Activated CD4-positive, alpha-beta T cell treated with anti-CD3 and anti-CD28 coated beads, Interleukin-2, amount 50 U/mL, for 48 hours (primary cell): ENCODE data around the gene NNAT.

Experiments
- DNase-seq, 2 experiments: peaks; one replicate each; pipeline ENCODE4 v3.0.0-alpha.2; 2020

The NNAT gene

DNA sequence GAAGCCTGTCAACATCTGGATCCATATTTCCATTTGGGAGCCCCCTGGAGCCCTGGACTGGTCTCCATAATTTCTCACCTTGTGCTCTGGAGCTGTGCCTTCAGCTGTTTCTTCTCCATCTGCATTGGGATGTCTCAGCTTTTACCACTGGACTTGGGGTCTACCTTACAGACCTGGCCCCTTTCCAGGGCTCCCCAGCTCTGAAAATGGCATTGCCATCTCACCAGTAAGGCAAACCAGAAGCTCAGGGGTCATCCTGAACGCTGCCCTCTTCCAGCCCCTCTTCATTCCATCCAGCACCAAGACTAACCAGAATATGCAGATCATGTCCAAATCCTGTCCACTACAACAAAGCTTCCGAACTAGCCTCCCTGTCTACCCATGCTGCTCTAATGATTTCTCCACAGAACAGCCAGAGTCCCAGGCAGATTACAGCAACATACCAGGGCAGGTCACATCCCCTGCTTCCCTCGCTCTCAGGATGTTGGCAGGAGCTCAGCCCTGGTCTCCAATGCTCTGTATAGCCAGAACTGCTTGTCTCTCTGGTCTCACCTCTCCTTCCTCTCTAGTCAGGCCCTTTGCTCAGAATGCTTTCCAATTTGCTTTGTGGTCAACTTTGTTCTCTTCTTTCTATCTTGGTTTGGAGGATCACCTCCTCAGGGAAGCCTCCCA lies 17.7 kb upstream of the NNAT start:
- DNase-seq: no peak

GRCh38 chr20:37504404-37505096 lies 16.5 kb upstream of the NNAT start:
- no peak for DNase-seq

GRCh38 chr20:37505263-37506151 lies 15.5 kb upstream of the NNAT start:
- DNase-seq: no peak

GRCh38 chr20:37506152-37506725 lies 14.8 kb upstream of the NNAT start:
- DNase-seq: no peak

DNA sequence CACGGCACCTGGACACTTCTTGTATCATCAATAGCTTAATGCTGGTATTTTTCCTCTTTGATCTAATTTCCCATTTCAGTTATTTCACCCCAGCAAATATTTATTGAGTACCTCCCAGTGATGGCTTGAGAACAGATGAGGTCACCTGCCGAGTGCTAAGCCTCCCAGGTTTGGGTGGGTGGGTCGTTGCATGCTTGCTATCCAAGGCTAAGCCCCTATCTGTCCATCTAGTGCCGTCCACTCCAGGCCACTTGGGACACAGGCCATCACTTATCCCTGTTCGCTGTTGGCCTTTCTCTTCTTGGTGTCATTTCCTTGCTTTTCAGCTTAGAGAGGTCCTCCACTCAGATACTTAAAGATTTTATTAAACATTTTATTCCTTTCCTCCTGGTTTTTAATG lies 10.8 kb upstream of the NNAT start:
- DNase-seq: no peak

DNA sequence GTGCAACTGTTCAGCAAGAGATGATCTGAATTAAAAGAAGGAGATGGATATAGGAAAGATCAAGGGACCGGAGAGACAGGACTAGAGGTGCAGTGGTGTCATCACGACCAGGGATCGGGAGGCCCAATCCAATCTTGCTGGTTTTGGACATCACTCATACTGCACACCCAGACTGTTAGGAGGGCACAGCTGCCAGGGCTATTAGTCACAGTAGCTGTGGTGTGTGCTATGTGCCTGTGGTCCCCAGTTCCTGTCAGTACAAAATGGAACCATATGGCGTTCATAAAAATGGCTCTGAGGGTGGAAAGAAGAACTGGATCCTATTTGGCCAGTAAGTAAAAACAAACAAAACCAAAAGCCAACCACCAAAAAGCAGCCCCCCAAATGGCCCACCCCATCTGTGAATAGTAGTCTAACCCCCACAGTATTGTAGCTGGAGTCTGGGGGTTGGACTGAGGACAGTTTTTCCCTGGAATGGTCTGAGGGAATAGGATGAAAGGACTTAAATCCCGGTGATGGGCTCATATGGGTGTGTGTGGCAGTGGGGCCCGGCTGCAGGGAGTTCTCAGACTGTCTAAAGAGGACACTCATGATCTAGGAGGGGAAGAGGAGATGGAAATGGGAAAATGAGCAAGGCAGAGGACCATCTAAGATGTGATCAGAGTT lies 9.3 kb upstream of the NNAT start:
- no peak for DNase-seq

GRCh38 chr20:37513779-37514359 lies 7.2 kb upstream of the NNAT start:
- no peak for DNase-seq

- DNase-seq: no peak
Observed at GRCh38 chr20:37515876-37516275, 5.2 kb upstream of the NNAT start.

DNA sequence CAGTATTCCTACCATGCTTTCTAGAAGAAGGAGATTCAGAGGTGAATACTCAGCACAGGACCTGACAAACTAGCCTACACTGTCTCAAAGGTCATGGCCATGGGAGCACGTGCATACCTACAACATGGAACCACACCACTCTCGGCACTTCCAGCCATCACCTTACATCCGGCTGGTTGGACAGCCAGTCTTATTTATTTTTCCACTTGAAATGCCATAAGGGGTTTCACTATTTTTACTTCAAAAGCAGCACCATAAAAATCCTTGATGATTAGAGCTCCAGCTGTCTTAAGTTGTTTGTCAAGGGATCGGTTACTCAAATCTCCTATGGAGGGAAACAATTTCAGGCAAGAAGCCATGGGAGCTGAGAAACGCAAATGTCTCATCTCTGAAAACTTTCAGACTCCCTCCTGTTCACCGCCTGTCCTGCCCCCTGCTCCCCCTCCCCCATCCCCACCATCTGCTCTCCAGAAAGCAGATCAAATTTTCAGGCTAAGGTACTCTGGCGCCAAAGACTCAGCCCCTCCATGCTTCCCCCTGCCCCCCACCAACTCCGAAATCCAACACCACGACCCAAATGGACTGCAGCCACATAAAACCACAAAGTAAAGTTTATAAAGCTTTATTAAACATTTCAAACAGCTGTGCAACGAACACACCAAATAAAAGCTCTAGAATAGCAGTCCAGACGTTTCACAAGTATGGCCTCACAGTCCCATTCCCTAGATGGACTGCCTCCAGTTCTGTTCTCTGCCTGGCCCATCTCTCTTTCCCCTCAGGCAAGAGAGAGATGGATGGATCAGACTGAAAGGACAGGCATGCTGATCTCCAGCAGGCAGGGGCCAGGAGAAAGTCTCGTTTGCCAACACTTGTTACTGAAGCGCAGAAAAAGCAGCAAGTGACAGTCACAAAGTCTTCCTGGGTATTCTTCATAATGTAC lies 4.0 kb upstream of the NNAT start:
- DNase-seq: no peak

DNA sequence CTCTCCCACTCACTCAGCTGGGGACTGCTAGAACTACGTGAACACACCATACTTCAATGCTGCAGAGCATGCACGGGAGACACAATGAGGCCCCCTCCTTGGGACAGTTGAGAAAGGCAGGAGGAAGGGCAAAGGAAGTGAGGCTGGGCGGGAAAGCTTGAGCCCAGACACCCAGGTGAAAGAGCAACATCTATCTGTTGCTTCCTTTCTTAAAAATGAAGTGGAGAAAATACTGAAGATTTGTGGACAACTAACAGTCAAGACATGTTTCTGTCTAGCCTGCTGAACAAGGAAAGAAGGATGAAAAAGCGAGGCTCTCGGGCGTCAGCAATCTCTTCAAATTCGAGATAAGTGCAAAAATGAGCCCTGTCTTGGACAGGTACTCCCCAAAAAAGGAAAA lies 3.0 kb upstream of the NNAT start:
- no peak for DNase-seq

DNA sequence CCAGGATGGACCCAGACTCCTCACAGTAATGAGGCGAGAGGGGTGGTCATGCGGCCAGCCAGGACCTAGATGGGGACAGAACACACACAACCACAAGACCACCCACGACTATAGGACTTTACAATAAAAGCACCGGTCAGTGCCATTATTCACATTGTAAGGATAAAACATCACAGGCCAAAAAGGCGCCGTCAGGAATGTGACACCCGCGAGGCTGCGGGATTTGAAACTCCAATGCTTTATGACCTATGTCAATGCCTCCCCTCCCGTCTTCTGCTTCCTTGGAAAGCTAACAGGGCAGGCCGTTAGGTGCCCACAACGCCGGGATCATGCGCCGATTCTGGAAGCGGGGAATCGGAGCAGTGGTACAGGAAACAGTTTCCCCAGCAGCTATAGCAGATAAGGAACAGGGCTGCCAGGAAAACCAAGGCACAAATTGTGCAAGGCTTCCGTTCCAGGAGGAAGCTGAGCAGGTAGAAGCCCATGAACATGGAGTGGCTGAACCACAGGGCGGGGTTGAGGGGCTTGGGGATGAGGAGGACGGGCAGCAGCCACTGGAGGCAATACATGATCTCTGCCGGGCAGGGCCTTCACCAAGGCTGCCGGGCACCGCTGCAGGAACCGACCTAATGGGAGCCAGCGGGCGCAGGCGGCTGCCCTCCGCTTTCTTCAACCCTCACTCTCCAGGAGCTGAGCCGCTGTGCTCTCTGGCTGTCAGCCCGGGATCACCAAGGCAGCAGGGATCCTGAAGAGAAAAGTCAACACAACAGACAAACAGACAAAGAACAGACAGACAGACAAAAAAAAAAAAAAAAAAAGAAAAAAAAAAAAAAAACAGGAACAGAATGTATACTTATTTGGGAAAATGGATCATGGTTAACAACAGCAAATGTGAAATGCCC lies 2.2 kb upstream of the NNAT start:
- no peak for DNase-seq

- no peak for DNase-seq
Observed at GRCh38 chr20:37519508-37520418, 1.3 kb upstream of the NNAT start.

DNA sequence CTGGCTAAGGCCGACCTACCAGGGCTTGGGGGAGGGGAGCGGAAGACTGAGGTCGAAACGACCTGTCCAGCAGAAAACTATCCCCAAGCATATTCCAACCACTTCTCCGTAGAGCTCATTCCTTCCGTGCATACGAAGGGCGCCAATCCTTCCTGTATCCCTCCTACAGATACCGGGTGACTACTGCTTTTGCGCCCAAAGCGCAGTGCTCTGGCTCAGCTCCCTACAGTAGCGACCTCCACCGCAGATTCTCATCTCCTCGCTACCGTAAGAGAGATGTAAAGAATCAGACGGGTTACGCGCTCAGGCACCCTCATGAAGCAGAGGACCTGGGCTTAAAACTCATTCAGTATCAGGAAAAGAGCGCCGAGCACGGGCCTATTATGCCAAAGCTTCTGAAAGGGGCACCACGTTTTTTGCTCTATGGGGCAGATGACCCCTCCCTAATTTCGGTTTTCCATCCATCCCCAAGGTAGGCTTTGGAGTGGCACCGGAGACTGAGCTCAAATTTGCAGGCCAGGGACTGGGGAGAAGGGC lies 563 bp upstream of the NNAT start:
- DNase-seq: no peak

DNA sequence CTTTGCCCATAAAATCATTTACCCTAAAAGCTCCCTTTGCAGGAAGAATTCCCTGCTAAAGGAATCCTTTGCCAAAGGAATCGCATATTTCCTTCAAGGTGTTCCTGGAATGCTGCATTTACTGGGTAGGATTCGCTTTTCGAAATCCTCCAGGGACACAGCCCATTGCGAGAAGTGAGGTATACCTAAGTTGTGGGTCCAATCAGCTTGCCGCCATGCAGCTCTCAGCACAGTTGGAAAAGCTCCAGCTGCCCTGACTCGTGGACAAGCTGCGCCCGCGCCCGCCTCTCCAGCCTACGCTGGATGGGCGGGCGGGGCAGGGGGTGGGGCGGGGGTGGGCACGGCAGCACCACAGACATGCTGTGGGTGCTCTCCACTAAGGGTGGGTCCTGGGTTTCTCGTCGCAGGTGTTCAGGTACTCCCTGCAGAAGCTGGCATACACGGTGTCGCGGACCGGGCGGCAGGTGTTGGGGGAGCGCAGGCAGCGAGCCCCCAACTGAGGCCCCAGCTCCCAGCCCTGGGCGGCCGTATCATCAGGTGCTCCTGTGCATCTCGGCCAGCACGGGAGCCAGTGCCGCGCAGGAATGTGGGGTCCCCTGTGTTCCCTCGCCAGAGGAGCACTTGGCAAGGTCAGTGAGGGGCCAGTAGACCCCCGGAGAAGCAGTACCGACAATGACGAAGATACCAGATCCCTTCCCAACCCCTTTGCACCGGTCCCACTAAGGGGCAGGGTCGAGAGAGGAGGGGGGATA lies 1.4 kb downstream of the NNAT start:
- no peak for DNase-seq

DNA sequence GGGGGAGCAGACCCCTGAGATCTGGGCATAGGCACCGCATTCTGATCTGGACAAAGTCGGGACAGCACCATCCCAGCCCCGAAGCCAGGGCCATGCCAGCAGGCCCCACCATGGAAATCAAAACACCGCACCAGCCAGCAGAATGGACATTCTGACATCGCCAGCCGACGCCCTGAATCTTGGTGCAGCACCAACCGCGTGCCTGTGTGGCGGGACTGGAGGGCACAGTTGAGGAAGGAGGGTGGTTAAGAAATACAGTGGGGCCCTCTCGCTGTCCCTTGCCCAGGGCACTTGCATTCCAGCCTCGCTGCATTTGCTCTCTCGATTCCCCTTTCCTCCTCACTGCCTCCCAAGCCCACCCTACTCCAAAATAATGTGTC lies 2.0 kb downstream of the NNAT start:
- DNase-seq: no peak

DNA sequence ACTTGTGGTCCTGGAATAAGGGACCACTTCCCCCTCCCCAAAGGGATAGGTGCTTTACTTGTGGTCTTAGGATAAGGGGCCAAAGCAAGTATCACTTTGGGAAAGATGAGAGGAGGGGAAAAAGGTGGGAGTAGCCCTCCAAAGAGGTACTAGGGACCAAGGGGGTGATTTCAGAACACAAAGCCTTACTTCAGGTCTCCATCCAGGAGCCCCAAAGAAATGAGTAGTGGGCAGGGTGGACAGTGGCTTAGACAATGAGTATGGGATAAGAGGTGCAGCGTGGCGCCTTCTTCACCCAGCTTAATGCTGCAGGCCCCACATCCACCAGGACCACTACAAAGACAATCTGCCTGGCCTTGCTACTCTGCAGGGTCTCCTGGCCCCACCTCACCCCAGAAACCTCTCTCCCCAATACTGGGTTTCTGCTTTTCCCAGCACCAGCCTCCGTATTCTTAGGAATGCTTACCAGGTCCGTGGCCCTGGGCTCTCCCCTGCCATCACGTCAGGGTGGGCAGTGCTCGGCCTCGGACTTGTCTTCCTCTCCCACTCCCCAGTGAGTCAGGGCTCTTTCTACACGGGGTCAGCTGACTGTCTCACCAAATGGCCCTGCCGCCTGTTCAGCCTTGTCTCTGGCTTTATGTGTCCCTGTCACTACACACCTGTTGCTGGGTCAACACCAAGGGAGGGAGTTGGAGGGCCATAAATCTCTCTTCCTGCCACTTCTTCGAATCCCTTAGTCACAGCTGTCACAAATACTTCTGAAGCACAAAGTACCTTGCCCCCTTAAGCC lies 3.1 kb downstream of the NNAT start:
- DNase-seq: no peak
